Measurements from ENCODE around the gene MAOA.
"Not testable (repeated sequence)": the region's sequence is repeated elsewhere in the genome, so short reads cannot be mapped to it uniquely, and the experiment has no call there.

MAOA gene

GRCh38 chrX:43656005-43656494 lies at the start of gene MAOA:
TSS of gene MAOA (plus strand) at chrX:43656299. CDS start at chrX:43656342, 43 bp downstream.
- peak in 1 of 2 donors; percentile 3 for DNase-seq

- DNase-seq = no peak
These were observed 43.7 kb upstream of the MAOA start for GRCh38 chrX:43612400-43612799.

GRCh38 chrX:43615660-43616059 lies 40.4 kb upstream of the MAOA start:
- DNase-seq = no peak

GRCh38 chrX:43618366-43619205 lies 37.5 kb upstream of the MAOA start:
- no peak for DNase-seq

GRCh38 chrX:43619861-43620260 lies 36.2 kb upstream of the MAOA start:
- not testable (repeated sequence) for DNase-seq

- no peak for DNase-seq
These were observed 29.0 kb upstream of the MAOA start for GRCh38 chrX:43627147-43627546.

GRCh38 chrX:43627669-43628068 lies 28.4 kb upstream of the MAOA start:
- no peak for DNase-seq

- no peak for DNase-seq
These were observed 26.9 kb upstream of the MAOA start for GRCh38 chrX:43629229-43629628.

GRCh38 chrX:43631841-43632240 lies 24.3 kb upstream of the MAOA start:
- no peak for DNase-seq

- no peak for DNase-seq
These were observed 23.0 kb upstream of the MAOA start for GRCh38 chrX:43633081-43633480.

- DNase-seq = no peak
These were observed 22.3 kb upstream of the MAOA start for GRCh38 chrX:43633757-43634156.

GRCh38 chrX:43640482-43640881 lies 15.6 kb upstream of the MAOA start:
- DNase-seq = no peak

- DNase-seq = no peak
These were observed 14.4 kb upstream of the MAOA start for GRCh38 chrX:43641691-43642090.

GRCh38 chrX:43643201-43643600 lies 12.9 kb upstream of the MAOA start:
- peak in 1 of 2 donors; percentile 3 for DNase-seq

GRCh38 chrX:43643662-43644061 lies 12.4 kb upstream of the MAOA start:
- no peak for DNase-seq

- DNase-seq = peak in 1 of 2 donors; percentile 2
These were observed 11.9 kb upstream of the MAOA start for GRCh38 chrX:43644124-43644701.

GRCh38 chrX:43646800-43647199 lies 9.3 kb upstream of the MAOA start:
- DNase-seq = no peak

- DNase-seq = peak; percentile 73 to 83
These were observed 1.5 kb upstream of the MAOA start for GRCh38 chrX:43654431-43655150.

- DNase-seq = peak in 1 of 2 donors; percentile 29
These were observed 721 bp upstream of the MAOA start for GRCh38 chrX:43655151-43656004.

- no peak for DNase-seq
These were observed 1.6 kb downstream of the MAOA start for GRCh38 chrX:43657671-43658070.

GRCh38 chrX:43661521-43662240 lies 5.6 kb downstream of the MAOA start:
- no peak for DNase-seq

- no peak for DNase-seq
These were observed 7.1 kb downstream of the MAOA start for GRCh38 chrX:43663173-43663572.
